Measurements from ENCODE around the gene VPS45.
"Not testable (repeated sequence)": the region's sequence is repeated elsewhere in the genome, so short reads cannot be mapped to it uniquely, and the experiment has no call there.

The VPS45 gene

GRCh38 chr1:150132372-150132771 is 64.8 kb downstream of the VPS45 start:
- H3K4me1 ChIP-seq (ENCODE audit: control insufficient read depth, low read depth, low read length) = no peaks in the 10 kb centered on the region
- H3K79me2 ChIP-seq (ENCODE audit: control insufficient read depth, insufficient read depth, low read length) = no peaks in the 10 kb centered on the region
- H2BK15ac ChIP-seq (replicated peaks; ENCODE audit: low read depth) = no peak overlapping the region
- no peak for DNase-seq
- WGBS (ENCODE audit: extremely low coverage, insufficient coverage, low lambda C conversion rate) = no CpG with 5 or more reads among the region's 1 CpG
- H2BK5ac ChIP-seq (ENCODE audit: low read length) = no peak overlapping the region
- no peak overlapping the region for H4K8ac ChIP-seq (ENCODE audit: low read depth, low read length)
- no peaks in the 10 kb centered on the region for H3K36me3 ChIP-seq (ENCODE audit: control insufficient read depth, insufficient read depth, low read length)
- no peak overlapping the region for H2BK120ac ChIP-seq (ENCODE audit: low read depth, low read length)
- H3K9ac ChIP-seq (ENCODE audit: low read length) = no peak overlapping the region
- no peak overlapping the region for H3K18ac ChIP-seq (ENCODE audit: low read length)
- H3K79me1 ChIP-seq (ENCODE audit: low read length) = no peaks in the 10 kb centered on the region
- no peak overlapping the region for H3K56ac ChIP-seq (ENCODE audit: low read length)
- no peak overlapping the region for H3K23ac ChIP-seq (ENCODE audit: low read length)
- no peaks in the 10 kb centered on the region for H3K27me3 ChIP-seq (ENCODE audit: insufficient read depth, low read length, poor library complexity)
- no peak overlapping the region for H3K27ac ChIP-seq (ENCODE audit: low read depth, low read length)
- no peak overlapping the region for H4K5ac ChIP-seq (ENCODE audit: low read length)
- H2AK5ac ChIP-seq (ENCODE audit: low read length) = no peak overlapping the region
- H3K4ac ChIP-seq (ENCODE audit: low read depth, low read length) = no peak overlapping the region
- no peak overlapping the region for H3K4me3 ChIP-seq (ENCODE audit: low read length)
- no peak overlapping the region for H3K4me2 ChIP-seq (ENCODE audit: low read length)

- H3K18ac ChIP-seq (ENCODE audit: low read length) = no peak overlapping the region
- H3K4ac ChIP-seq (ENCODE audit: low read depth, low read length) = no peak overlapping the region
- H3K4me2 ChIP-seq (ENCODE audit: low read length) = no peak overlapping the region
- H3K56ac ChIP-seq (ENCODE audit: low read length) = no peak overlapping the region
- no peak overlapping the region for H2BK120ac ChIP-seq (ENCODE audit: low read depth, low read length)
- H2AK5ac ChIP-seq (ENCODE audit: low read length) = no peak overlapping the region
- WGBS (ENCODE audit: extremely low coverage, insufficient coverage, low lambda C conversion rate) = no CpG with 5 or more reads among the region's 1 CpG
- H3K4me1 ChIP-seq (ENCODE audit: control insufficient read depth, low read depth, low read length) = no peaks in the 10 kb centered on the region
- H4K5ac ChIP-seq (ENCODE audit: low read length) = no peak overlapping the region
- no peak overlapping the region for H4K8ac ChIP-seq (ENCODE audit: low read depth, low read length)
- H3K23ac ChIP-seq (ENCODE audit: low read length) = no peak overlapping the region
- DNase-seq = no peak
- H3K9ac ChIP-seq (ENCODE audit: low read length) = no peak overlapping the region
- no peak overlapping the region for H2BK5ac ChIP-seq (ENCODE audit: low read length)
- no peaks in the 10 kb centered on the region for H3K79me1 ChIP-seq (ENCODE audit: low read length)
- H3K36me3 ChIP-seq (ENCODE audit: control insufficient read depth, insufficient read depth, low read length) = no peaks in the 10 kb centered on the region
- no peak overlapping the region for H3K4me3 ChIP-seq (ENCODE audit: low read length)
- no peak overlapping the region for H2BK15ac ChIP-seq (replicated peaks; ENCODE audit: low read depth)
- no peak overlapping the region for H3K27ac ChIP-seq (ENCODE audit: low read depth, low read length)
- no peaks in the 10 kb centered on the region for H3K27me3 ChIP-seq (ENCODE audit: insufficient read depth, low read length, poor library complexity)
- no peaks in the 10 kb centered on the region for H3K79me2 ChIP-seq (ENCODE audit: control insufficient read depth, insufficient read depth, low read length)
Measured at GRCh38 chr1:150134537-150134936, 67.0 kb downstream of the VPS45 start.

GRCh38 chr1:150135400-150135799 is 67.8 kb downstream of the VPS45 start:
- not testable (repeated sequence) for H3K36me3 ChIP-seq (ENCODE audit: control insufficient read depth, insufficient read depth, low read length); DNase-seq; H3K27me3 ChIP-seq (ENCODE audit: insufficient read depth, low read length, poor library complexity); H3K23ac ChIP-seq (ENCODE audit: low read length); H3K9ac ChIP-seq (ENCODE audit: low read length); H3K27ac ChIP-seq (ENCODE audit: low read depth, low read length); H3K18ac ChIP-seq (ENCODE audit: low read length); H2BK120ac ChIP-seq (ENCODE audit: low read depth, low read length); H3K79me2 ChIP-seq (ENCODE audit: control insufficient read depth, insufficient read depth, low read length); H3K4ac ChIP-seq (ENCODE audit: low read depth, low read length); H2BK15ac ChIP-seq (replicated peaks; ENCODE audit: low read depth); H3K4me3 ChIP-seq (ENCODE audit: low read length); H2BK5ac ChIP-seq (ENCODE audit: low read length); H2AK5ac ChIP-seq (ENCODE audit: low read length); H3K4me2 ChIP-seq (ENCODE audit: low read length); H4K8ac ChIP-seq (ENCODE audit: low read depth, low read length); H3K56ac ChIP-seq (ENCODE audit: low read length); H3K4me1 ChIP-seq (ENCODE audit: control insufficient read depth, low read depth, low read length); H4K5ac ChIP-seq (ENCODE audit: low read length); H3K79me1 ChIP-seq (ENCODE audit: low read length)
- WGBS (ENCODE audit: extremely low coverage, insufficient coverage, low lambda C conversion rate) = no CpG with 5 or more reads among the region's 6 CpGs

GRCh38 chr1:150138044-150138443 is 70.5 kb downstream of the VPS45 start:
- 100% methylated on average over 1 of the region's 5 CpGs for WGBS (ENCODE audit: extremely low coverage, insufficient coverage, low lambda C conversion rate)
- H3K79me2 ChIP-seq (ENCODE audit: control insufficient read depth, insufficient read depth, low read length) = no peaks in the 10 kb centered on the region

GRCh38 chr1:150141452-150141851 is 73.9 kb downstream of the VPS45 start:
- no peak overlapping the region for H3K9ac ChIP-seq (ENCODE audit: low read length)
- no peaks in the 10 kb centered on the region for H3K36me3 ChIP-seq (ENCODE audit: control insufficient read depth, insufficient read depth, low read length)
- H2AK5ac ChIP-seq (ENCODE audit: low read length) = no peak overlapping the region
- no peak overlapping the region for H3K4ac ChIP-seq (ENCODE audit: low read depth, low read length)
- H3K27me3 ChIP-seq (ENCODE audit: insufficient read depth, low read length, poor library complexity) = no peaks in the 10 kb centered on the region
- H4K8ac ChIP-seq (ENCODE audit: low read depth, low read length) = no peak overlapping the region
- no peak overlapping the region for H2BK5ac ChIP-seq (ENCODE audit: low read length)
- no peak overlapping the region for H3K4me3 ChIP-seq (ENCODE audit: low read length)
- H2BK120ac ChIP-seq (ENCODE audit: low read depth, low read length) = no peak overlapping the region
- no peaks in the 10 kb centered on the region for H3K79me2 ChIP-seq (ENCODE audit: control insufficient read depth, insufficient read depth, low read length)
- no peaks in the 10 kb centered on the region for H3K79me1 ChIP-seq (ENCODE audit: low read length)
- no peak overlapping the region for H3K23ac ChIP-seq (ENCODE audit: low read length)
- no peak overlapping the region for H4K5ac ChIP-seq (ENCODE audit: low read length)
- no peaks in the 10 kb centered on the region for H3K4me1 ChIP-seq (ENCODE audit: control insufficient read depth, low read depth, low read length)
- no peak overlapping the region for H3K18ac ChIP-seq (ENCODE audit: low read length)
- H3K27ac ChIP-seq (ENCODE audit: low read depth, low read length) = no peak overlapping the region
- no peak overlapping the region for H3K4me2 ChIP-seq (ENCODE audit: low read length)
- DNase-seq = no peak
- H2BK15ac ChIP-seq (replicated peaks; ENCODE audit: low read depth) = no peak overlapping the region
- H3K56ac ChIP-seq (ENCODE audit: low read length) = no peak overlapping the region

More at GRCh38 chr1:150138044-150138443, 70.5 kb downstream of the VPS45 start:
- no peak overlapping the region for H4K5ac ChIP-seq (ENCODE audit: low read length)
- no peak overlapping the region for H3K23ac ChIP-seq (ENCODE audit: low read length)
- H3K4me1 ChIP-seq (ENCODE audit: control insufficient read depth, low read depth, low read length) = no peaks in the 10 kb centered on the region
- no peak overlapping the region for H3K27ac ChIP-seq (ENCODE audit: low read depth, low read length)
- no peaks in the 10 kb centered on the region for H3K79me1 ChIP-seq (ENCODE audit: low read length)
- no peak overlapping the region for H2BK5ac ChIP-seq (ENCODE audit: low read length)
- H2BK15ac ChIP-seq (replicated peaks; ENCODE audit: low read depth) = no peak overlapping the region
- no peak overlapping the region for H2BK120ac ChIP-seq (ENCODE audit: low read depth, low read length)
- H3K4me2 ChIP-seq (ENCODE audit: low read length) = no peak overlapping the region
- no peak overlapping the region for H3K56ac ChIP-seq (ENCODE audit: low read length)
- no peak overlapping the region for H3K18ac ChIP-seq (ENCODE audit: low read length)
- H3K27me3 ChIP-seq (ENCODE audit: insufficient read depth, low read length, poor library complexity) = no peaks in the 10 kb centered on the region
- H4K8ac ChIP-seq (ENCODE audit: low read depth, low read length) = no peak overlapping the region
- H2AK5ac ChIP-seq (ENCODE audit: low read length) = no peak overlapping the region
- H3K9ac ChIP-seq (ENCODE audit: low read length) = no peak overlapping the region
- H3K36me3 ChIP-seq (ENCODE audit: control insufficient read depth, insufficient read depth, low read length) = no peaks in the 10 kb centered on the region
- H3K4me3 ChIP-seq (ENCODE audit: low read length) = no peak overlapping the region
- H3K4ac ChIP-seq (ENCODE audit: low read depth, low read length) = no peak overlapping the region
- DNase-seq = no peak

- DNase-seq = no peak
- H3K9ac ChIP-seq (ENCODE audit: low read length) = no peak overlapping the region
- H3K27me3 ChIP-seq (ENCODE audit: insufficient read depth, low read length, poor library complexity) = no peaks in the 10 kb centered on the region
- H3K79me2 ChIP-seq (ENCODE audit: control insufficient read depth, insufficient read depth, low read length) = no peaks in the 10 kb centered on the region
- H3K27ac ChIP-seq (ENCODE audit: low read depth, low read length) = no peak overlapping the region
- H4K5ac ChIP-seq (ENCODE audit: low read length) = no peak overlapping the region
- no peak overlapping the region for H3K23ac ChIP-seq (ENCODE audit: low read length)
- no peaks in the 10 kb centered on the region for H3K4me1 ChIP-seq (ENCODE audit: control insufficient read depth, low read depth, low read length)
- H3K36me3 ChIP-seq (ENCODE audit: control insufficient read depth, insufficient read depth, low read length) = no peaks in the 10 kb centered on the region
- no peak overlapping the region for H3K4ac ChIP-seq (ENCODE audit: low read depth, low read length)
- H2AK5ac ChIP-seq (ENCODE audit: low read length) = no peak overlapping the region
- H3K56ac ChIP-seq (ENCODE audit: low read length) = no peak overlapping the region
- H2BK15ac ChIP-seq (replicated peaks; ENCODE audit: low read depth) = no peak overlapping the region
- H2BK120ac ChIP-seq (ENCODE audit: low read depth, low read length) = no peak overlapping the region
- no peak overlapping the region for H4K8ac ChIP-seq (ENCODE audit: low read depth, low read length)
- H2BK5ac ChIP-seq (ENCODE audit: low read length) = no peak overlapping the region
- no peak overlapping the region for H3K4me2 ChIP-seq (ENCODE audit: low read length)
- no peaks in the 10 kb centered on the region for H3K79me1 ChIP-seq (ENCODE audit: low read length)
- H3K18ac ChIP-seq (ENCODE audit: low read length) = no peak overlapping the region
- H3K4me3 ChIP-seq (ENCODE audit: low read length) = no peak overlapping the region
Measured at GRCh38 chr1:150142083-150142482, 74.5 kb downstream of the VPS45 start.

Measured in mesendoderm (in vitro differentiated cells).